Daoy (cell line): Measurements from ENCODE around the gene SLC7A5. TPM values are rescaled to one million over a fixed set of nuclear protein-coding genes. Genes with fewer than 3 reads are reported as not detected.
"Not testable (repeated sequence)": the region's sequence is repeated elsewhere in the genome, so short reads cannot be mapped to it uniquely, and the experiment has no call there.

Experiments used
- DNase-seq: peaks from one replicate; pipeline ENCODE4 v3.0.0-alpha.2; 2015; ENCODE audit warnings: low read depth
- total RNA-seq: library from RNA; depleted of rRNA; stranded (reverse); fragments of >200 nt; shearing (Covaris generic); gene quantifications from 2 replicates; pipeline ENCODE4 v1.2.3, GENCODE V29; 2014

Gene SLC7A5
- total RNA-seq, 1 experiment from 2014 or later = 31.6 TPM

GRCh38 chr16:87888346-87888745, 19.0 kb upstream of the SLC7A5 start:
- not testable (repeated sequence) for DNase-seq

DNA sequence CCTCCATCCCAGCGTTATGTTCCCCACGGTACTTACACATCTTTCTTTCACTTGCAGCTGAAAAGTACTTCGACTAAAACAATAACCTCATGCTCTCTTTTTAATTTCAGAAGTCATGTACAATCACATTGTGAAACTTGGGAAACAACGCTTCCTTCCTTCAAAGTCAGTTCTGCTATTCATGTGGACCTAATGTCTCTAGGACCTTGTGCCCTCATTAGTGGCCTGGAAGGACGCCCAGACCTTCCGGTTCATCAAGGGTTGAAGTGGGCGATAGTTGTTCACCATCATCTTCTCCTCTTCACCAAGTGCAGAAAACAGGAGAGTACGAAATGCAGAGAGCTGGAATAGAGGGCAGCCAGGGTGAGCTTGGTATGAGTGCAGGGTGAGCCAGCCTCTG, 18.6 kb upstream of the SLC7A5 start:
- not testable (repeated sequence) for DNase-seq

GRCh38 chr16:87885371-87885967, 16.2 kb upstream of the SLC7A5 start:
- DNase-seq = not testable (repeated sequence)

DNA sequence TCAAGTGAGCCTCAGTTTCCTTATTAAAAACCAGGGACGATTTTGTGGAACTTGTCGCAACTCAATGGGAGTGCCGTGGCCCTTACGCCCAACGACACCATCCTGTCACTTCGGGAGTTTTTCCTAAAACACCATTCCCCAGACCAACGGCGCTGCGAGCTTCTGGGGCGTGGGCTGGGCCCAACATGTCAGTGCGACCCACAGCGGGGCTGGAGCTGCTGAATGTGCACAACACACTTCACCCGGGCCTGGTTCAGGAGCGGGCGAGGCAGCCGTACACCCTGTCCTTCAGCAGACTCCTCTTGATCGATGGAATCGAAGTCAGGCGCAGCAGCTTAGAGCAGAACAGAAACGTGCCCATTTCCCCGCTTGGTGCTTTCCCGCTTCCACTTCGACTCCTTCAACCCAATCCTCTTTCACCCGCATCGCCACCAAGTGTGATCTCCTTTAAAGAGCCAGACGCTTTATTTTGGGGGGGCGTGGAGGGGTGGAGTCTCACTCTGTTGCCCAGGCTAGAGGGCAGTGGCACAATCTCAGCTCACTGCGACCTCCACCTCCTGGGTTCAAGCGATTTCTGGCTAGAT, 13.2 kb upstream of the SLC7A5 start:
- no peak for DNase-seq

- no peak for DNase-seq
These were observed 12.3 kb upstream of the SLC7A5 start for GRCh38 chr16:87881324-87882200.

DNA sequence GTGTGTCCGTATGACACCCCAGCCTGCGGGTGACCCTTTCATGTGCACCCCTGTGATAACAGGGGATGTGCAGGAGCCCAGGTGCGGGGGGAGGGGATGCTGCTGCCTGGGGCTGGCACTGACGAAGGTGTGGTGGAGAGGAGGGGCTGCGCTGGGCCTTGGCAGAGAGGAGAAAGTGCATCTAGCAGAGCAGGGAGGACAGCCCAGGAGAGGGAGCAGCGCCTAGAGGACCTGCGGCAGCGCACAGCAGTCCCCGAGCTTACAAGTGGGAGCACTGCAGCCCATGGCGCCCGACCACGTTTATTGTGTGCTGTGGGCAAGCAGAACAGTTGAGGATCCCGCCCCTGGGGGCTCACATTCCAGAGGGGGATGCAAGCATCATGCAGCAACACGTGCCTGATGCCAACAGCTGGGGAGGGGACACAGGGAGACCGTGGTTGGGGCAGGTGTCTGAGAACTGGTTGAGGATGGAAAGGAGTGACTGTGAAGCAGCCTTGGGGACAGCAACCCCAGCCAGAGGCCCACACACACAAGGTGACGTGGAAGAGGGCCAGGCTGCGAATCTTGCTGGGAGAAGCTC, 10.9 kb upstream of the SLC7A5 start:
- DNase-seq = no peak

- not testable (repeated sequence) for DNase-seq
These were observed 10.2 kb upstream of the SLC7A5 start for GRCh38 chr16:87879411-87880013.

- DNase-seq = no peak
These were observed 9.4 kb upstream of the SLC7A5 start for GRCh38 chr16:87878704-87879103.

DNA sequence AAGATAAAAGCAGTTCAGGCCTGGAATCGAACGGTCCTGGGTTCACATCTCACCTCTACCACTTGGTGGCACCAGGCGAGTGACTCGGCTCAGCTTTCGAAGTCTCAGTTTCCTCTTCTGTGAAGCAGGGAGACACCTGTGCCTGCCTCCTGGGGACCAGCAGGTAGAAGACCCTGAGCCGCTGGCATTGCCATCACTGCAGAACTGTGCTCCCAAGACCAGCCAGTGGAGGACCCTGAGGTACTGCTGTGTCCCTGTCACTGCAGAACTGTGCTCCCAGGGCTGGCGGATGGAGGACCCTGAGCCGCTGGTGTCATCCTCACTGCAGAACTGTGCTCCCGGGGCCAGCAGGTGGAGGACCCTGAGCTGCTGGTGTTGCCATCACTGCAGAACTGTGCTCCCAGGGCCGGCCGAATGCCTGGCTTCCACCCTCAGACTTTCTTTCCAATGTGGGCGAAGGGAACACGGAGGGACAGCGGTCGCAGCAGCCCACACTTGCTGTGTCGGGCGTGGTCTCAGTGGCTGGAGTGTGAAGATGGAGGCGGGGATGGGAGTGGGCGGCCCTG, 8.7 kb upstream of the SLC7A5 start:
- DNase-seq = no peak

GRCh38 chr16:87874639-87875427, 5.5 kb upstream of the SLC7A5 start:
- DNase-seq = no peak

GRCh38 chr16:87870418-87871291, 1.3 kb upstream of the SLC7A5 start:
- DNase-seq = peak; percentile 80

DNA sequence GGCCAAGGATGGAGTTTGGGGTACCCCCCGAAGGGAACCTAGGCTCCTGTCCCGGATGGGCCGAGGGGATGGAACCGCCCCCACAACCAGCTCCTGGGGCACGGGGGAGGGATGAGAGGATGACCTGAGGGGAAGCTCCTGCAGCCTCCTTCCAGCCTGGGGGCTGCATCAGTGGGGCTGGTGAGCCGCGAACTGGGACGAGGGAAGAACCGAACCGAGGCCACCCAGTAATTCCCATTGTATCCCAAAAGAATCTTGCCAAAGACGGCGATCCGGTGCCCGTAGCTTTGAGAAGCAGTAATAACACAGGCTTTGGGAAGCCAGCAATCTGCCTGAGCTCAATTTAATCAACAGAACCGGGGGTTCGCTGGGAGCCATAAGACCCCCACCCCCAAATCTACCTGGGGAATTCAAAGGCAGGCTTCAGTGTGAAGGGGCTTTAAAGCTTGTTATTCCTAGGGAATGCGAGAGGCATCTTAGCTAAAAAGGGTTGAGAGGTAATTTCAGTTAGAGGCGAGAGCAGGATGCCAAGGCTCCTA, 641 bp upstream of the SLC7A5 start:
- DNase-seq = not testable (repeated sequence)

DNA sequence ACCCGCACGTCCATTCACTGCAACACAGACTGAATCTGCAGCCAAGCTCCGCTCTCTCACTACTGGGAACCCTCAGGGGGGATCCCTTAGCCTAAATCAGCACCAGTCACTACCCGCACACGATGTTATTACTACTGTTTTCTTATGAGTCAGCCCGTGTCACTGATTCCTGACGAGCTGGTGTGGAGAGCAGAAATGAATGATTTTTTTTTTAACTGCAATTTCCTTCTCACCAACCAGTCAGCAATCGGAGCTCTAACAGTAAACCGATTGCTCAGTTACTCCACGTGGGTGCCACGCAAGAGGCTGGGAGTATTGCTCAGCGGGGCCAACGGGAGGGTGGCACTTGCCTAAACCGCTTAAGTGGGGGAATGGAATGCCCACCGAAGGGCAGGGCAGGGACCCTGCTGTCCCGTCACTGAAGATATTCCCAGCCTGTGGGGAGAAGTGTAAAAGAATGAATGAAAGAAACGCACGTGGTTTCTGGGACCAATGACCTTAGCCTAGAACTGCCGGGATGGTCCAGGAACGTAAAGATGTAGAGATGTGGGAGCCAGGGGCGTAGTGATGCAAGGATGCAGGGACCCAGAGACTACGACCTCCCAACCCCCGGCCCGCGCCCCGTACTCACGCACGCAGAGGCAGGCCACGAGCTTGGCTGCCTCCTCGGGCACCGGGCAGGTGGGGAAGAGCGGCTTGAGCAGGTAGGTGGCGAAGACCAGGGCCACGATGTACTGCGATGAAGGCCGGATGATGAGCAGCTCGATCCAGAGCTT, 865 bp downstream of the SLC7A5 start:
- peak; percentile 87 for DNase-seq

DNA sequence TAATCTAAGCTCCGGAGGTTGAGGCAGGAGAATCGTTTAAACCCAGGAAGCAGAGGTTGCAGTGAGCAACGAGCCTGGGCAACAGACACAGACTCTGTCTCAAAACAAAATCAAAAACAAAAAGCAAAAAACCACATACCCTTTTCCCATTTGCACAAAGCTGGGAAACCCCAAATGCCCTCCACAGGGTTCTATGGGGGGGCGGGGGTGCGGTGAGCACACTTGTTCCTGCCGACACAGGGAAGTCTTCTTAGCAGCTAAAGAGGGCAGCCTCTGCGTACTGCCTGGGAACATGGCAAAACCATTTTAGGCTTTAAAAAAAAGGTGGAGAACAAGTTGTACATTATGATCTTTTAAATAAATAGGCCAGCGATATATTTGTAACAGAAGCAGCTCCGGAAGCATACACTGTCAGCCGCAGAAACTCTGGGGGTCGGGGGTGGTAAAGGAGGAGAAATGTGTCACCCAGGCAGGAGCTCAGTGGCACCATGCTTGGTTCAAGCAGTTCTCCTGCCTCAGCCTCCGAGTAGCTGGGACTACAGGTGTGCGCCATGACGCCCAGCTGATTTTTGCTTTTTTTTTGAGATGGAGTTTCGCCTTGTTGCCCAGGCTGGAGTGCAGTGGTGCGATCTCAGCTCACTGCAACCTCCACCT, 3.3 kb downstream of the SLC7A5 start:
- DNase-seq = not testable (repeated sequence)

- DNase-seq = no peak
These were observed 4.8 kb downstream of the SLC7A5 start for GRCh38 chr16:87864331-87864989.

- not testable (repeated sequence) for DNase-seq
These were observed 6.0 kb downstream of the SLC7A5 start for GRCh38 chr16:87863327-87863635.

DNA sequence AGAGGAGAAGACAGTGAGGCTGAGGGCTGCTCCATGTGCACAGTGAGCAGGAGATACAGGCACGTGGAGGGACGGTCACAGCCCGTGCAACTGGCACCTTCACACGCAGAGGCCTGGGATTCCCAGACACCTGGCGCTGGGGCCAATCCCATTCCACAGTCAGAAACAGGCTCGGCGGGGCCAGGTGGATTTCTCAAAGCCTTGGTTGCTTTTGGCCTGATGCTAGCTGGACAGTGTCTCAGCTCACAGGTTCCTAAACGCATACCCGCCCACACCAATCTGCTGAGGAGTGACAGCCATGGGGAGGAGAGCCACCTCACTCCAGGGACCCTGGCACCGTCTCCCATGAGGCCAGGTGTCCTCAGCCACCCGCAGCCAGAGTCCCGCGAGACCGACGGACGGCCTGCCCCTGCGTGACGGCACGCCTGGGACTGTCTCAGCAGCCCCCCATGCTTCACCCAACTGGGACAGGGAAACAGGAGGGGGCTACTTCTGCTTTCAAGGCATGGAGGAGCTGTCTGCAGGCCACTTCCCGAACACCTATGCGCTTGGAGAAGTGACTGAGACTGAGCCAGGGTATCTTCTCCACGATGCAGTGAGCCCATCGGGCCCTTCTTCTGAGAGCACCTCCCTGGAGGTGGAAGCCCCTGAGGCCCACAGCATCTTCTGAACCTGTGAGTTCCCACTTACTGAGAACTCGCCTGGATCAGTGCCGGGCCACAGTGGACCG, 6.5 kb downstream of the SLC7A5 start:
- not testable (repeated sequence) for DNase-seq
